K562 (cell line): ENCODE data around the gene CSMD2.

Experiments used
- CREM ChIP-seq: IDR thresholded peaks from 2 replicates; pipeline ENCODE4 v1.6.1; 2014; ENCODE audit warnings: antibody characterized with exemption, low read depth
- ETV1 ChIP-seq: fragments of 450-650 bp; conservative IDR thresholded peaks from 2 replicates; pipeline ENCODE4 v1.6.1; 2016; ENCODE audit warnings: missing genetic modification characterization, control low read depth, low read depth, missing compliant biosample characterization
- GABPA ChIP-seq: fragments of 200-800 bp; sonication (Bioruptor generic); conservative IDR thresholded peaks from 2 replicates; pipeline ENCODE4 v1.6.1; 2016; ENCODE audit warnings: low read depth, missing genetic modification characterization, missing compliant biosample characterization
- HDAC6 ChIP-seq: IDR thresholded peaks from 2 replicates; pipeline ENCODE4 v1.6.1; 2012; ENCODE audit warnings: low read depth, mild to moderate bottlenecking, control low read depth, inconsistent platforms, low read length, moderate library complexity

- TF ChIP-seq ETV1 (tag) (no peak), HDAC6 (no peak), GABPA (tag) (no peak), CREM (no peak)
Measured at GRCh38 chr1:34190692-34191091, 25.7 kb upstream of the CSMD2 start.
